H1 (cell line): ENCODE results near the gene HDAC7. TPM values are rescaled to one million over a fixed set of nuclear protein-coding genes. Genes with fewer than 3 reads are reported as not detected.

Experiments used
- CEBPB ChIP-seq: IDR thresholded peaks from 2 replicates; pipeline ENCODE4 v1.6.1; 2012; ENCODE audit warnings: low read depth, low read length
- CHD7 ChIP-seq: fragments of 300-600 bp; sonication (generic); IDR thresholded peaks from 2 replicates; pipeline ENCODE4 v1.7.1; 2012; ENCODE audit warnings: low read length, moderate library complexity, mild to moderate bottlenecking, inconsistent platforms; ENCODE audit not compliant: insufficient replicate concordance
- GABPA ChIP-seq: IDR thresholded peaks from 2 replicates; pipeline ENCODE4 v1.6.1; 2011; ENCODE audit warnings: mild to moderate bottlenecking, low read length, moderate library complexity, borderline replicate concordance; ENCODE audit not compliant: insufficient read depth
- JUND ChIP-seq: IDR thresholded peaks from 2 replicates; pipeline ENCODE4 v1.6.1; 2011; ENCODE audit warnings: mild to moderate bottlenecking, improper control_type of control experiment, low read length
- MAX ChIP-seq: IDR thresholded peaks from 2 replicates; pipeline ENCODE4 v1.6.1; 2012; ENCODE audit warnings: inconsistent platforms
- NANOG ChIP-seq: IDR thresholded peaks from 2 replicates; pipeline ENCODE4 v1.6.1; 2011; ENCODE audit warnings: low read length, low read depth, mild to moderate bottlenecking, inconsistent platforms; ENCODE audit not compliant: insufficient read depth, poor library complexity, severe bottlenecking
- polyA plus RNA-seq, 7 experiments: library from polyadenylated mRNA; depleted of rRNA in 3 of 7; stranded (reverse) in 5 of 7; unstranded in 2 of 7; fragments of >200 nt in 5 of 7; fragments of 200-250 nt in 2 of 7; gene quantifications; 1 replicate in 5 of 7; 2 replicates in 1 of 7; 4 replicates in 1 of 7; pipeline versions ENCODE4 v1.2.1 to v1.2.3, GENCODE V29; 2011 to 2013; ENCODE audit warnings: missing spikeins in 2 of 7, mixed read lengths in 2 of 7
- total RNA-seq: library from RNA; stranded (reverse); fragmentation: NEBNext Ultra II Directional; extraction: Animal tissue kit (Norgen Biotek cat#: 25700); gene quantifications from 2 replicates; pipeline ENCODE4 v1.2.1, GENCODE V29; 2021

HDAC7 gene
- total and polyA plus RNA-seq, 2 of the 8 experiments (the other 6 are each of a cell fraction or from before 2014, with no cell fraction given) = 25.5 to 84.9 TPM

- TF ChIP-seq CHD7 (no peak), MAX (no peak), GABPA (no peak), CEBPB (no peak), NANOG (no peak), JUND (no peak)
Observed at GRCh38 chr12:47845081-47845480, 25.4 kb upstream of the HDAC7 start (continued).
